ENCODE results near the gene BAIAP3. TPM values are rescaled to one million over a fixed set of nuclear protein-coding genes. Genes with fewer than 3 reads are reported as not detected.

The BAIAP3 gene
- total RNA-seq, 1 donor from 2014 or later: 3.9 TPM

DNA sequence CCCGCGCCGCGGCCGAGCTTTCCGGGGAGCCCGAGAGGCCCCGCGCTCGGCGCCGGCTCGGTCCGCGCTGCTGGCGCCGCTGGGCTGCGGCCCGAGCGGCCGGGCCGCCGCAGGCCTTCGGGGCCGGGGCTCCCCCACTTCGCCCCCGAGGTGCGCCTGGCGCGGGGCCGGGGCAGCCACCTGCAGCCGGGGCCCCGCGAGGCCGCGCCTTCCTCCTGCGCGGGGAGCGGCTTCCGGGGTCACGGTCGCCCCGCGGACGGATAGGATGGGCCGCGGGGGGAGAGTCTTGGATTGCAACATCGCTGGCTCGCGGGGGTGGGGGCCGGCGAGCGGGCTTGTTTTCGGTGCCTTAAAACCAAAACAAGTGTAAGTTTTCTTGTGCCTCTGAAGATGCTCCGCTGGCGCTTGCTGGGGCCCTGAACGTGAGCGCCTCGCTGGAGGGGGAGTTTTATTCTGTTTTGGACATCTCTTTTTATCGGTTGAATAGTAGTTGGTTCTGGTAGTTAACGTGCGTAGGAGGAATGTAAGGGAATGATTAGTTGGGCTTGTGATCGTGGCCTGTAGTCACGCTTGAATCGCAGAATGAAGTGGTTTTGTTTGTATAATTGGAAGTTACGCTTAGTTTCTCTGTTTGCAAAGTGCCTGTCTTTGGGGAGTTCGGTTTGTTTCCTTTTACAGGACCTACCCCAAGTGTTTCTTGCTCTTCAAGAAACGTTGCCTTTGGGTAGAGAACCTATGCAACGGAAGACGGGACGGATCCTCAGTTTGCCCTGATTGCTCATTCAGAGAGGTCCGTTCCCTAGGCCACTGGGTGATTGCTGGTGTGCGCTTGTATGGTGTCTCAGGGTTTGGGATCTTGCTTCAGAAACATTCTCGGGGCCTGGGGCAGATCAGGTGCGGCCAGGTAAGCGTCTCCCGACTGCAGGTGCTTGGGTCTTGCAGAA, 23.3 kb upstream of the BAIAP3 start:
- peaks cover 55% of the 10 kb centered on the region for H3K4me1 ChIP-seq
- peak; percentile 59 for DNase-seq

GRCh38 chr16:1310832-1311200, 22.6 kb upstream of the BAIAP3 start:
- peaks cover 55% of the 10 kb centered on the region for H3K4me1 ChIP-seq
- H3K27me3 ChIP-seq (ENCODE audit: low read depth): no peaks in the 10 kb centered on the region
- no peak for TF ChIP-seq CTCF (IDR thresholded peaks at IDR 0.05; ENCODE audit: borderline replicate concordance)
- peak overlapping the region; percentile 95 for H3K4me3 ChIP-seq
- peak overlapping the region; percentile 100 for H3K27ac ChIP-seq (replicated peaks)
- intact Hi-C loops (cut with micrococcal nuclease): no loop called here
- H3K36me3 ChIP-seq: peaks cover 23% of the 10 kb centered on the region
- DNase-seq: no peak
- H3K9me3 ChIP-seq (replicated peaks): no peaks in the 10 kb centered on the region

More for the DNA sequence above, 23.3 kb upstream of the BAIAP3 start:
- TF ChIP-seq CTCF (IDR thresholded peaks at IDR 0.05; ENCODE audit: borderline replicate concordance): no peak
- peaks cover 16% of the 10 kb centered on the region for H3K36me3 ChIP-seq
- H3K27ac ChIP-seq (replicated peaks): peak overlapping the region; percentile 100
- H3K9me3 ChIP-seq (replicated peaks): no peaks in the 10 kb centered on the region
- no peaks in the 10 kb centered on the region for H3K27me3 ChIP-seq (ENCODE audit: low read depth)
- intact Hi-C loops (cut with micrococcal nuclease): no loop called here
- H3K4me3 ChIP-seq: peak overlapping the region; percentile 95

- H3K27ac ChIP-seq (replicated peaks): peak overlapping the region; percentile 100
- no peak for TF ChIP-seq CTCF (IDR thresholded peaks at IDR 0.05; ENCODE audit: borderline replicate concordance)
- peaks cover 27% of the 10 kb centered on the region for H3K36me3 ChIP-seq
- DNase-seq: no peak
- no peaks in the 10 kb centered on the region for H3K9me3 ChIP-seq (replicated peaks)
- H3K27me3 ChIP-seq (ENCODE audit: low read depth): no peaks in the 10 kb centered on the region
- intact Hi-C loops (cut with micrococcal nuclease): no loop called here
- peak overlapping the region; percentile 95 for H3K4me3 ChIP-seq
- H3K4me1 ChIP-seq: peaks cover 55% of the 10 kb centered on the region
These were observed 22.2 kb upstream of the BAIAP3 start for GRCh38 chr16:1311212-1311737.

- Histone ChIP-seq H3K27me3 (ENCODE audit: low read depth) (no peaks in the 10 kb centered on the region), H3K9me3 (replicated peaks) (no peaks in the 10 kb centered on the region), H3K4me3 (peak overlapping the region; percentile 95), H3K27ac (replicated peaks) (peak overlapping the region; percentile 100), H3K36me3 (peaks cover 34% of the 10 kb centered on the region), H3K4me1 (peaks cover 55% of the 10 kb centered on the region)
- no peak for TF ChIP-seq CTCF (IDR thresholded peaks at IDR 0.05; ENCODE audit: borderline replicate concordance)
- intact Hi-C loops (cut with micrococcal nuclease): no loop called here
- DNase-seq: peak; percentile 54
These were observed 21.5 kb upstream of the BAIAP3 start for GRCh38 chr16:1311738-1312466.

DNA sequence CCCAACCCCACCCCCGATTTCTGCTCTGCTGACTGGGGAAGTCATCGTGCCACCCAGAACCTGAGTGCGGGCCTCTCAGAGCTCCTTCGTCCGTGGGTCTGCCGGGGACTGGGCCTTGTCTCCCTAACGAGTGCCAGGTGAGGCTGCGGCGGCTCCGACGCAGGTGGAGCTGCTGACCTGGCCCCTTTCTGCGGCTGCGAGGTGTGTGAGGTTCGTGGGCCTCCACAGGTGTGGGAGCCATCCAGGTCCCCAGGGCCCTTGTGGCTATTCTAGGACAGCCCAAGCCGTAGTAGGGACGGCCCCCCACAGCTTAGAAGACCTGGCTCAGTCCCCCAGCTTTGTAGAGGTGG, 21.0 kb upstream of the BAIAP3 start:
- H3K36me3 ChIP-seq: peaks cover 39% of the 10 kb centered on the region
- no peaks in the 10 kb centered on the region for H3K9me3 ChIP-seq (replicated peaks)
- peak overlapping the region; percentile 100 for H3K27ac ChIP-seq (replicated peaks)
- no peaks in the 10 kb centered on the region for H3K27me3 ChIP-seq (ENCODE audit: low read depth)
- peak overlapping the region; percentile 95 for H3K4me3 ChIP-seq
- intact Hi-C loops (cut with micrococcal nuclease): no loop called here
- no peak for DNase-seq
- TF ChIP-seq CTCF (IDR thresholded peaks at IDR 0.05; ENCODE audit: borderline replicate concordance): no peak
- peaks cover 55% of the 10 kb centered on the region for H3K4me1 ChIP-seq

All from left ventricle myocardium inferior (tissue), 1 donor.